EL (cell line): Measurements from ENCODE around the gene CCDC196.
"Not testable (repeated sequence)": the region's sequence is repeated elsewhere in the genome, so short reads cannot be mapped to it uniquely, and the experiment has no call there.

Source experiments
- DNase-seq: peaks from one replicate; pipeline ENCODE4 v3.0.0-alpha.2; 2016

CCDC196 gene

DNA sequence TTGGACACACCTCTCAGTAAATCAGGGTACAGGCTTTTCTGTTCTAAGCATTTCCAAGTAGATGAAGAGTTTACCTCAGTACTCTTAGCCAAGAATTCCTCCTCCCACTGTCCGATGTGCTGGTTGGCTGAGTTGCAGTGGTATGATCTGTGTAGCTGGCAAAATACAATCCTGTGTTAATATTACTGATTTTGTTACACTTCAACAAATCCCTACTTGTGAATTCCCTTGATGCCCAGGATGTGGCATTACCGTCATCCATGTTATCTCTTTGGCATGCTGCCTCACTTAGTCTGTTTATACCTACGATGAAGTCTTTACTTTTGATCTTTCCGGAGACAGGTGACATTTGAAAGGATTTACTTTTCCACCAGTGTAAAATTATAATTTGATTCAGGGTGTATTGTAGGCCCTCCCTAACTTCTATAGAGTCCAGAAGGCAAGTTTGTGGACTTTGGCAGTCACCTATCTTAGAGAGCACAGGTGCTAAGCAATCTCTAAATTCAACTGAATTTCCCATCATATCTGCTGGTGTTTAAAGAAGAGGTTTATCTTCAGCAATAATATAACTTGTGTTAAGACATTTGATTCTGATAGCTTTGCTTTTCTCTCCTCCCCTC is 10.1 kb downstream of the CCDC196 start:
- no peak for DNase-seq

DNA sequence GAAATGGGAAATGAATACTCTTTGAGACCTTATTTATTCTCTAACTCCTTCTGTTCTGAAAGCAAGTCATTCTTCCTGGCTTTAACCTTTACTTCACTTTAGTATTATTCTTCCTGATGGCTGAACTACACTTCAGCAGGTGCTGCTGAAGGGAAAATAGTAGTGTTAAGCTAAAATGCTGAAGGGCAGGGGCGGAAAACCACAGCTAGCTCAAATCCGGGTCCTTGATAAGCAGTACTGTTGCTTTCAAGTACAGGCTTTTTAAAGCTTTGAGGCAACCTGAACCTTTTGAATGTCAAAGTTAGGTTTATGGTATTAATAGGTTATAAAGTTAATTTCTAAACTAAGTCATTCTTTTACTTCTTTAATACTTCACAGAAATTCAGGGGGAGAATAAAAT is 10.7 kb downstream of the CCDC196 start:
- DNase-seq = no peak

DNA sequence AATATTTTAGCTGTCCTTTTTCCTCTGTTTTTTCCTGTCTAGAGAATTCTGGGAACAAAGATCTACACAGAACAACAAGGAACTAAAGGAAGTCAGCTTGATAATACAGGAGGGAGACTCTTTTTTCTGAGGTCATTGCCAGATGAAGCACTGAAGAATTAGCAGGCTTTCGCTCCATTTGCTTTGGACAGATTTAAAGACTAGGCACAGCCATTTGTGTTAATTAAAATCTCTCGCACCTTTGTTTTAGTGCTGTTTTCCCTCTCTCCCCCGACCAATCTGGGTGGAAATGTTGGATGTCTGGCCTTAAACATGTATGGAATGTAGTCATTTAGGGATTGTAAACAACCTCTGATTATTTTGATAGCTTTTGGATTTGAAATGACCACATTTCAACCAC is 12.1 kb downstream of the CCDC196 start:
- DNase-seq = no peak

DNA sequence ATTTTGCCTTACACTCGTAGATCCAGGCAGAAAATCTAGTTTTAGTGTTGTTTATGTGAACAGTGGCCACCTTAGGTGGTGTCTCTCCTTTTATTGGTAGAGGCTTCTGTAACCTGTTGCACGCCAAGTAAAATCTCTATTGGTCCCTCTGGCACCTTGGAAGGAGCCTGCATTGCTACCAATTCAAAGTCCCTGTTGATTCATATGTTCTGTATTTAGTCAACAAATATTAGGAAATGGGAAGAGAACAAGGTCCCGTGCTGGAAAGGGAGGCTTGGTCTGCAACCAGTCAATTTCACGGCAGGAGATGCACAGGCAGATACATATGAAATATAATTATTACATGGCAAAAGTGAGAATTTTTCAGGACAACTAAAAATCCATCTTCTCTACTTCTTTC is 15.4 kb downstream of the CCDC196 start:
- no peak for DNase-seq

DNA sequence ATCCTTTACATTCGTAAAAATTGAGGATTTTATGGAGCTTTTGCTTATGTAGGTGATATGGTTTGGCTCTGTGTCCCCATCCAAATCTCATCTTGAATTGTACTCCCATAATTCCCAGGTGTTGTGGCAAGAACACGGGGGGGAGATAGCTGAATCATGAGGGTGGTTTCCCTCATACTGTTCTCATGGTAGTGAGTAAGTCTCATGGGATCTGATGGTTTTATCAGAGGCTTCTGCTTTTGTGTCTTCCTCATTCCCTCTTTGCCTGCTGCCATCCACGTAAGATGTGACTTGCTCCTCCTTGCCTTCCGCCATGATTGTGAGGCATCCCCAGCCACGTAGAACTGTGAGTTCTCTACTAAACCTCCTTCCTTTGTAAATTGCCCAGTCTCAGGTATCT is 16.7 kb downstream of the CCDC196 start:
- not testable (repeated sequence) for DNase-seq

DNA sequence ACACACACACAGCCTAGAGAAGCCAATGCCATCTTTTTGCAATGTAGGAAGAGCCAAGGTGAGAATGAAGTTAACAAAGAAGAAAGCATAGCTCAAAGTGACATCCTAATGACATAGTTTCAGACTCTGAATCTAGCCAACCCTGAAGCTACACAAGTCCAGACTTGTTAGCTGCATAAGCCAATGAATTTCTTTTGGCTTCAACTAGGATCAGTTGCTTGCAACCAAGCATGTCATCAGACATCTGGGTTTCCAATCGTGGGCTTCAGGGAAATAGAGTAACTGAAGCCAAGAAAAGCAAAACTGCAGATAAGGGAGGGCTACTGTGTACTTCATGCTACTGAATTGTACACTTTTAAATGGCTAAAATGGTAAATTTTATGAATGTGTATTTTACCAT is 17.4 kb downstream of the CCDC196 start:
- no peak for DNase-seq

DNA sequence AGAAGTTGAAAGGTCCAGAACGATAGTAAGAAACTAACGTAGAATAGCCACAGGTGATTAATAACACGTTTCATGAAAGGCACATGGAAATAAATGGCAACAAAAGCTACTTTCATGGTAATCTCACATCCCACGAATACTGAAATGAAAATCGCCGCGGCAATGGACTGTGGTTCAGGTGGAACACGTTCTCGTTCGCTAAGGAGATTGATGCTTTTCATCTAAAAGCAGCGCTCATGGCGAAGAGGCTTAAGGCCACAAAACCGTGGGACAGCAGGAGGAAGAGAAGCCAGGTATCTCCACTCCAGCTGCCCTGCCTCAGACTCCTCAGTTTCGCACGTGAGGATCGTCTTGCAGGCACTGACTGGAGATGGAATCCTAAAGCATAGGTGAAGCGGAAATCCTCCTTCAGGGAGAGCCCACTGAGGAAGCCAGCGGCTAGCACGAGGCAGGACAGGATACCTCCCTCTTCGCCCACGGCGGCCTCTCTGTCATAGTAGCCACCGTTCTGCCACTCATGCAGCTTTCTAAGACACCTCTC is 21.1 kb downstream of the CCDC196 start:
- DNase-seq = no peak

DNA sequence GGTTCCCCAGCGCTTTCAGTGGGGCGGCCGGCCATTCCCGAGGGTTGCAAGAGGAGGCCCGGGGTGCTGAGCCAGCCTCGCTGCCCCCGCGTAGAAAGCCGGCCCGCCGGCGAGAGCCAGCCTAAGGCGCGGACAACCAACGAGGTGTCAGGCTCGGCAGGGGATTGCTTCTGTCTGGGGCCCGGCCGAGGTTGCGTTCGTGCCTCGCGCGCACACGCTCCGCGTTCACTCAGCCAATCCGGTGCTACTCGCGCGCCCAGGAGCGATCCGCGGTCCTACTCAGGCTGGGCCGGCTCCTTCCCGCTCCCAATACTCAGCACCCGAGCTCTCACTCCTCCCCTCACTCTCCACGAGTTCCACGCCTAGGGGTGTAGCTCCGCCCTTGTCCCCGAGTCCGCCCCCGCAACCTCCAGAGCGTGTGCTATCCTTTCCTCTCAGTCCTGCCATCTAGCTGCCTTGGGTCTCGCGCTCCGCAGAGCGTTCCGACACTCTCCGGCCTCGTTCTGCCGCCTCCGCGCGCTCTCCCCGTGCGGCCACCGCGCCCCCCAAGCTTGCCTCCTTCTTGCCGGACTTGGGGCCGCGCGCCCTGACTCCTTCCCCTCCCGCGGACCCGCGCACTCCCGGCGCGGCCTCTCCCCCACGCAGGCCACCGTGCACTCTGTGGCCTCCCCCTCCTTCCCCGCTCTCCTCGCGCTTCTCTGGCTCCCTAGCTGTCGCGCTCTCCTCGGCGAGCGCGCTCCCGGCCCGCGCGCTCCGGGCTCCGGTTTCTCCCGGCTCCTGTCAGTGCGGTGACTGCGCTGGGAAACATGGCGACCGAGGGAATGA is 21.8 kb downstream of the CCDC196 start, which contains the start of gene GPHN:
TSS of gene GPHN (plus strand) at position 426 of the 825 bp plus-strand sequence.
- peak; percentile 99 for DNase-seq

DNA sequence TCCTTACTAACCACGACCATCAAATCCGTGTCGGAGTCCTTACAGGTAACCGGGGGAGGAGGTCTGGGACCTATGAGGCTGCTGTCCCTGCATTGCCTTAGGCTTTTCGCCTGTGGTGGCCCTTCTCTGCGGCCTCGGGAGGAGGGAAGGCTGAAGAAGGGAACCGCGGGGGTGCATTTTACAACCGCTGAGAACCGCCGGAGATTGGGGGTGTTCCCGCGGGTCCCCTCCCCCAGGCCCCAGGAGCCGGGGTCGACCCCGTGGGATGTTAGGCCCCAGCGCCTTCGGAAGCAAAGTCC is 22.3 kb downstream of the CCDC196 start:
- no peak for DNase-seq

DNA sequence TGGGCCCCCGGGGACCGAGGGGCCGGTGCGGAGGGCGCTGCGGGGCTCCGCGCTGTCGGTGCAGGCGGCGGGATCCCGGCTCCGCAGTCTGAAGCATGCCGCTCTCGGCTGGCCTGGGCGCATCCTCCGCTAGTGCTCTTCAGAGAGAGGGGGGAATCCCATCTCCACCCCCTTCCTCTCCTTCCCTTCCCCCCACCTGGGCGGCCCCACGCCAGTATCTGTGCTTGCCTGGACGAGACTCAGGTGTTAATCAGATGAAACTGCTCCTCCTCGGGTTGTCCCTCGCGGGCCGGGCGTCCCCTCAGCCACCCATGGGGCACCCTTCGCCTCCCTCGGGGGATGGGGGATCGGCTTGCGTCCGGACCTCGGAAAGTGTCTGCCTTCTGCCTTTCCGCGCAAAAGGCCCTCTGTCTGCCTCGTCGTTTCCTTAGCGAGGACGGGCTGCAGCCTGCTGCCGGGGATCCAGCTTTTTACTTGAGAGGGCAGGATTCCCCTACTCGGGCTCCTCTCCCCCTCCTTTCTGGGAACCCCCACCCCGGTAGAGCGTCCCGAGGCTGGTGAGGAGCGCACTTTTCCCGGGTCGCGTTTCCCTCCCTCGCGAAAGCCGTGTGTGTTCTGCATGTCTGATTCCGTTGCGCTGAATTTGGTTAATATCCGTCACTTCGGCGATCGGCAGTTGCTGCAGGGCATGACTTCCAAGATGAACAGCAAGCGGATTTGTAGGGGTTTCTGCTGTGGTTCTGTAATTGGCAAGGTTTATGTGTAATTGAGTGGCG is 22.9 kb downstream of the CCDC196 start:
- peak; percentile 53 for DNase-seq

DNA sequence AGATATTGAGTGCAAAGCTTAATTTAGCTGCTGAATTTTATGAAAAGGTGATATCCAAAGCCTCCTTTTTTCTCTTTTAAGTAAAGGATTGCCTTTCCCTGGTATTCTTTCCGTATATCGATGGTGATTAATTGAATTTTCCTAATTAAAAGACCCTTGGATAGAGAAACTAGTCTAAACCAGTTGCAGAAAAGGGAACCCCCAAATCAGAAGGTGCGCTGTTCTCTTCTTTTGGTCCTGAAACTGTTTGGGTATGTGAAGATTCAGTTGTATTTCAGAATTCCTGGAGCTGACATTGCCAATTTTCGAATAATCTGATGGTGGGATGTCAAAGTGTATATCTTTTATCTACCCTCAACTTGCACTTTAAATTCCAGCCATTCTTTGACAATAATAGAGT is 23.7 kb downstream of the CCDC196 start:
- peak; percentile 14 for DNase-seq

DNA sequence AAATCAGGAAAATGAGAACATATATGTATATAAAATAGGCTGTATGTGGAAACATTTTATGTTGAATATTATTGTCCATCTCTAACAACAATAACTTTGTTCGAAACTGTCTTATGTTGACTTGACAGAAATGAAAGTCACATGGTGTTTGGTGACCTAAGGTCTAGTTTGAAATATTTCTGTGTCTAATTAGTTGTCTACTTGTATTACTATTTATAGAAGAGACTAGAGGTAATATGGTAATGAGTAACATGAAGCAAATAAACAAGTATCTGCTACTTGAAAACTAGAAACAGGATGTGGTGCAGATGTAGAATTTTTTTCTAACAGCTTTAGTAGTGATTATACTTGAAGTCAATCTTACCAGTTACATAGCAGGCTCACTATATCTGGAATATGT is 25.7 kb downstream of the CCDC196 start:
- DNase-seq = no peak

DNA sequence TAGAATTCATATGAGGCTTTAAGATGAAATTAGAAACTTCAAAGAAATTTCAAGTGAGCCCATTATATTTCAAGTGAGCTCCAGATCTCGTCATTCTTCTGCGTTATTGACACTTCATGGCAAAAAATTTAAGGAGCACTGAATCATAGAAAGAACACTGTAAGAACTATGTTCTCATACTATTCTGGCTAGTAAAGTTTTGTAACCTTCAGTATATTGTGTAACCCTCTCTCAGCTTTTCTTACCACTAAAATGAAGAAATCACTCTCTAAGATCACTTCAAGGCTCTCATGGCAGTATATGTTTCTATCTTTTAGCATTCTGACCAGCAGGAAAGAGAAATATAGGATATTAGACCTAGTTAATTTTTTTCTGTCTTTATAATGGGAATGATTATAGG is 28.0 kb downstream of the CCDC196 start:
- no peak for DNase-seq

DNA sequence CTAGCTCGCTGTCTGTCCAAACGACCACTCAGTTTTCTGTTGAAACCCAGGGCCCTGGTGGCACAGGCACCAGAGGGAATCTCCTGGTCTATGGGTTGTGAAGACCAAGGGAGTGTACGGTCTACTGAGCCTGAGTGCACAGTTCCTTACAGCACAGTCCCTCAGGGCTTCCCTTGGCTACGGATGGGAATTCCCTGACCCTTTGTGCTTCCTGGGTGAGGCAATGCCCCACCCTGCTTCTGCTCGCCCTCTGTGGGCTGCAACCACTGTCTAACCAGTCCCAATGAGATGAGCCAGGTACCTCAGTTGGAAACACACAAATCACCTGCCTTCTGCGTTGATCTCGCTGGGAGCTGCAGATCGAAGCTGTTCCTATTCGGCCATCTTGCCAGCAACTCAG is 44.4 kb downstream of the CCDC196 start:
- no peak for DNase-seq

DNA sequence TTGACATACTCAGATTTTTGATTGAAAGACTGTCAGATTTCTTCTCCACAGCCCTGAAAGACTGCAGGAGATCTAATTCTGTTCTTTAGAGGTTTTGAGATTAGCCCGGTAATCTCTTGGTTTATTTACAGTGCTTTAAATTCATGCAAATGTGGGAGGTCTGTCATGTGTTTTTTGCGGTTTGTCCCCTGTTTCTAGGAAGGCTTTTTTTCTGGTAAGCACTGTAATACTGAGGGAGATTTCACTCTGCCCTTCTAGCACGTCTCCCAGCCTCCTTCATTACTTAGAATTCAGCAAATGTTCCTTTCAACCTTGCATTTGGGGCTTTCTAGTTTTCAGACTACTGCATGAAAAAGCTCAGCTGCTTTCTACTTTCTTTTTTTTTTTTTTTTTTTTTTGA is 52.9 kb downstream of the CCDC196 start:
- no peak for DNase-seq

DNA sequence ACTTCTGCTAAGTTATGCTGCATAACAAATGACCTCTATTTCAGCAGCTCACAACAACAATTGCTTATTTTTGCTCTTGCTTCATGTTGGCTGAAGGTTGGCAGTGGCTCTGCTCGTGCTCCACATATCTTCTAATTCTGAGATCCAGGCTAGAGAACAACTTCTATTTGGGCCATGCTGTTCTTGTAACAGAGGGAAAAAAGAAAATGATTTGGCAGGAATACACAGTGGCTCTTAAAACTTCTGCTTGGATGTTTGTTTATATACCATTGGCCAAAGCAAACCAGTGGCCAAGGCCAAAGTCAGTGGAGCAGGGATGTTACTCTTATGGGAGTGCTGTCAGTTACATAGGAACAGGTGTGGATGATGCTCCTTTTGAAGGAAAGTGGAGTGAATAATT is 53.9 kb downstream of the CCDC196 start:
- no peak for DNase-seq

DNA sequence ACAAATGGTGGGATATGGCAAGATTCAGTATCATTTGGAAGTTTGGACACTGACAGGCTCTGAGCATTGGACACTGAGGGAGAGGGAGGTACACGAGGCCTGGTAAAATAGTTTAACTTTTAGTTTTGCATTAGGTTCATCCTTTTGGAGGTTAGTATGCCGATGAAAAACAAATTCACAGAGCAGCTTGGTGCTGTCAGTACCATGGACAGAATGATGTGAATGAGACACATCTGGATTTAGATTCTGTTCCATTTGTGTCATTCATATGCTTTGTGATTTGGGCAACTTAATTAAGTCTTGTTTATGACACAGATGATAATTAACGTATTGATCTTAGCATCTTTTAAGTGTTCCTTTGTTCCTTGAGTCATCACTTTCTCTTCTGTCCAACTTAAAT is 55.5 kb downstream of the CCDC196 start:
- DNase-seq = no peak

DNA sequence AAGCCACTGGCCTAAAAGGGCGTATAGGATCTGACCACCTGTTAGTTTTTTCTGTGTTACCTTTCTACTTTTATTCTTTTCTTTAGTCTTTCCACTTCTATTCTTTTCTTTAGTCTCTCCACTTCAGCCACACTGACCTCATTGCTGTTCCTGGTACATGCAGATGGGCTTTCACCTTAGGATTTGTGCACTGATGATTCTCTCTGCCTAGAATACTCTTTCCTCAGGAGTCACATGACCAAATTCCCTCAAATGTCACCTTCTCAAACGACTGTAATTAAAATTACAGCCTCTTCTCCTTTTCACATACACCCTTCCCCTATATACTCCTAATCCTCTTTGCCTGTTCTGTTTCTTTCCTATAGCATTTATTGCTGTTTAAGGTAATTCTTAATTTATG is 57.8 kb downstream of the CCDC196 start:
- DNase-seq = no peak

DNA sequence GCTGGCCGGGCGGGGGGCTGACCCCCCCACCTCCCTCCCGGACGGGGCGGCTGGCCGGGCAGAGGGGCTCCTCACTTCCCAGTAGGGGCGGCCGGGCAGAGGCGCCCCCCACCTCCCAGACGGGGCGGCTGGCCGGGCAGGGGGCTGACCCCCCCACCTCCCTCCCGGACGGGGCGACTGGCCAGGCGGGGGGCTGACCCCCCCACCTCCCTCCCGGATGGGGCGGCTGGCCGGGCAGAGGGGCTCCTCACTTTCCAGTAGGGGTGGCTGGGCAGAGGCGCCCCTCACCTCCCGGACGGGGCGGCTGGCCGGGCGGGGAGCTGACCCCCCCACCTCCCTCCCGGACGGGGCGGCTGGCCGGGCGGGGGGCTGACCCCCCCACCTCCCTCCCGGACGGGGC is 59.0 kb downstream of the CCDC196 start:
- not testable (repeated sequence) for DNase-seq

DNA sequence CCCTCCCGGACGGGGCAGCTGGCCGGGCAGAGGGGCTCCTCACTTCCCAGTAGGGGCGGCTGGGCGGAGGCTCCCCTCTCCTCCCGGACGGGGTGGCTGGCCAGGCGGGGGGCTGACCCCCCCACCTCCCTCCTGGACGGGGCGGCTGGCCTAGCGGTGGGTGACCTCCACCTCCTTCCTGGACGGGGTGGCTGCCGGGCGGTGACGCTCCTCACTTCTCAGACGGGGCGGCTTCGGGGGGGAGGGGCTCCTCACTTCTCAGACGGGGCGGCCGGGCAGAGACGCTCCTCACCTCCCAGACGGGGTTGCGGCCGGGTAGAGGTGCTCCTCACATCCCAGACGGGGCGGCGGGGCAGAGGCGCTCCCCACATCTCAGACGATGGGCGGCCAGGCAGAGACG is 59.6 kb downstream of the CCDC196 start:
- not testable (repeated sequence) for DNase-seq
